Measurements from ENCODE around the gene MTHFSD. TPM values are rescaled to one million over a fixed set of nuclear protein-coding genes. Genes with fewer than 3 reads are reported as not detected.
A peak's percentile ranks its signal among the peaks of the same experiment; 100 is the strongest.

Gene MTHFSD
- 83.6 and 90.5 TPM in 2 replicates for total RNA-seq (2013; cell fraction: nucleolus; rRNA removed)
- 15.2 and 19.7 TPM in 2 replicates for total RNA-seq (2014; rRNA removed)
- total RNA-seq (2014; rRNA removed; fragmentation: Illumina TruSeq; extraction: Trizol): 13.5 and 14.5 TPM in 2 replicates
- total RNA-seq (2021): 19.0 TPM in 2 replicates
- polyA plus RNA-seq (2011; ENCODE audit: low read depth): 5.2 TPM
- 21.7 and 24.5 TPM in 2 replicates for polyA plus RNA-seq (2011; rRNA removed)
- 16.6 and 19.3 TPM in 2 replicates for polyA plus RNA-seq (2011; cell fraction: cytosol; rRNA removed)
- 109 and 129 TPM in 2 replicates for polyA plus RNA-seq (2011; cell fraction: nucleus; rRNA removed)
- polyA plus RNA-seq (2012): 13.2 and 16.9 TPM in 2 replicates
- 15.0 and 15.7 TPM in 2 replicates for polyA plus RNA-seq (2014; fragmentation: Illumina TruSeq; extraction: Trizol)
- 1 to 10 TPM; 2.2 to 3.3 TPM for polyA plus RNA-seq (2014; fragmentation: Nextera tagmentation; extraction: Ambion mirVana)
- 17.7 and 17.8 TPM in 2 replicates for polyA plus RNA-seq (2014; rRNA removed)
- 10 to 100 TPM; 18.6 to 20.2 TPM for polyA plus RNA-seq (2016; fragmentation: Nextera tagmentation; extraction: Ambion mirVana)
- polyA minus RNA-seq (2011; rRNA and poly(A)+ RNA removed): 21.4 and 24.6 TPM in 2 replicates
- 6.3 and 7.1 TPM in 2 replicates for polyA minus RNA-seq (2011; cell fraction: cytosol; rRNA and poly(A)+ RNA removed)
- 48.8 and 64.1 TPM in 2 replicates for polyA minus RNA-seq (2011; cell fraction: nucleus; rRNA and poly(A)+ RNA removed)
- percentile 70 among the genes with signal in this experiment for Bru-seq, nascent RNA
- BruChase-seq, experiment 1, labeled RNA remaining after a 6-hour chase: percentile 62 among the genes with signal in this experiment
- BruChase-seq, experiment 2, labeled RNA remaining after a 2-hour chase: percentile 71 among the genes with signal in this experiment
- long read RNA-seq, experiment 1, partial matches to known transcripts: 0 of 4 reads
- long read RNA-seq, experiment 1, other reads (novel, unspliced or antisense): 1 of 4 reads
- long read RNA-seq, experiment 2, partial matches to known transcripts: 1 of 7 reads
- long read RNA-seq, experiment 2, other reads (novel, unspliced or antisense): 1 of 7 reads

GRCh38 chr16:86554917-86555703, at the start of gene MTHFSD:
TSS of gene MTHFSD (minus strand) at chr16:86555235. CDS start at chr16:86555184, 51 bp downstream.
- H3K79me2 ChIP-seq (ENCODE audit: control insufficient read depth, insufficient read depth, low read length): peaks cover 10% of the 10 kb centered on the region
- H3K4me2 ChIP-seq (ENCODE audit: control insufficient read depth, insufficient read depth): peak within 1 kb of the TSS; percentile 99
- H2AFZ ChIP-seq (ENCODE audit: control insufficient read depth, low read depth, low read length): peak within 1 kb of the TSS; percentile 95
- POLR2A ChIA-PET: interaction anchor here (0.9 kb wide), 1 partner anchor 210 kb away, joined by 3 read pairs; no protein-coding TSS in a partner anchor
- peak; percentile 74 for DNase-seq (ENCODE audit: low read depth, low spot score)
- BruUV-seq (replicated peaks): TSS peak; percentile 98
- H3K27ac ChIP-seq (ENCODE audit: control insufficient read depth, insufficient read depth): peak within 1 kb of the TSS; percentile 81
- RAD21 ChIA-PET (ENCODE audit: unreplicated experiment): interaction anchor here (0.6 kb wide), 1 partner anchor 1215 kb away, joined by 4 read pairs; no protein-coding TSS in a partner anchor
- no peaks in the 10 kb centered on the region; the same call in 1 of the 2 replicates for H3K4me1 ChIP-seq (ENCODE audit: control insufficient read depth, insufficient read depth, low read length)
- H3K9ac ChIP-seq (ENCODE audit: control insufficient read depth, insufficient read depth, low read length): peak within 1 kb of the TSS; percentile 93
- CTCF ChIA-PET: interaction anchor here (1.5 to 1.7 kb wide), 2 partner anchors 9 to 507 kb away, joined by 3 to 6 read pairs; no protein-coding TSS in a partner anchor
- ATAC-seq: peak; percentile 98
- intact Hi-C loops (cut with micrococcal nuclease; ENCODE audit: unreplicated experiment): no loop called here
- H3K9me3 ChIP-seq (replicated peaks; ENCODE audit: control insufficient read depth, insufficient read depth, low read length): no peaks in the 10 kb centered on the region; the same call in 2 of the 3 replicates
- H4K20me1 ChIP-seq (ENCODE audit: control insufficient read depth, insufficient read depth): no peaks in the 10 kb centered on the region
- in situ Hi-C loops (cut with MboI): loop anchor here (10.0 kb wide), 1 partner anchor 840 kb away; the partner anchor contains the start of gene MAP1LC3B
- peak; percentile 89 for FAIRE-seq
- H3K36me3 ChIP-seq (ENCODE audit: control insufficient read depth in 2 of 2, insufficient read depth in 2 of 2, low read length in 1 of 2): peaks cover 0 to 6% of the 10 kb centered on the region in 2 experiments; a peak in 1 of 4 replicates
- no peaks in the 10 kb centered on the region for H3K27me3 ChIP-seq (replicated peaks in 1 of 2; ENCODE audit: control insufficient read depth in 2 of 2, insufficient read depth in 2 of 2, low read length in 1 of 2)
- 8% methylated on average over 65 of the region's 70 CpGs for WGBS (ENCODE audit: insufficient coverage, insufficient replicate concordance, low lambda C conversion rate, missing lambda C conversion rate)
- peak within 1 kb of the TSS; percentile 92 for H3K4me3 ChIP-seq
- SMC1A ChIA-PET (ENCODE audit: uncharacterized antibody, unreplicated experiment): interaction anchor here (0.8 kb wide), 1 partner anchor 9 kb away, joined by 3 read pairs; no protein-coding TSS in a partner anchor
- TF ChIP-seq SMARCA5 (IDR thresholded peaks at IDR 0.05): peak; percentile 96
- no peak for TF ChIP-seq ZNF592 (IDR thresholded peaks at IDR 0.05)
- peak; percentile 89 for TF ChIP-seq MLLT1 (IDR thresholded peaks at IDR 0.05)
- no peak for TF ChIP-seq ZBTB11 (CRISPR knock-in tag; IDR thresholded peaks at IDR 0.05)
- peak; percentile 76; the same call in 1 of the 2 replicates for TF ChIP-seq PML (IDR thresholded peaks at IDR 0.05; ENCODE audit: low read length)
- TF ChIP-seq ATF3 (IDR thresholded peaks at IDR 0.05; ENCODE audit: borderline replicate concordance, extremely low read depth, low read depth, low read length): peak; percentile 94
- TF ChIP-seq EZH2 (IDR thresholded peaks at IDR 0.05; ENCODE audit: borderline replicate concordance, control insufficient read depth, low read depth, low read length): no peak

All from GM12878 (cell line).